K562 (cell line): ENCODE data around the gene HDAC3. TPM values are rescaled to one million over a fixed set of nuclear protein-coding genes. Genes with fewer than 3 reads are reported as not detected.

Source experiments
- BRD9 ChIP-seq: fragments of 450-650 bp; IDR thresholded peaks from 2 replicates; pipeline ENCODE4 v1.6.1; 2018; ENCODE audit warnings: low read depth; ENCODE audit not compliant: partially characterized antibody
- CHD1 ChIP-seq: fragments of 200-600 bp; sonication (generic); IDR thresholded peaks from one replicate; pipeline ENCODE4 v1.6.1; 2012; ENCODE audit warnings: mild to moderate bottlenecking, moderate library complexity, low read length, inconsistent platforms
- COPS2 ChIP-seq: fragments of 450-650 bp; conservative IDR thresholded peaks from 2 replicates; pipeline ENCODE4 v1.6.1; 2016; ENCODE audit warnings: mild to moderate bottlenecking, moderate library complexity
- EZH2 ChIP-seq: IDR thresholded peaks from 2 replicates; pipeline ENCODE4 v1.6.1; 2012; ENCODE audit warnings: low read depth, mild to moderate bottlenecking, inconsistent platforms, low read length, borderline replicate concordance
- FOXJ2 ChIP-seq: fragments of 200-800 bp; sonication (Bioruptor generic); IDR thresholded peaks from 2 replicates; pipeline ENCODE4 v1.6.1; 2016; ENCODE audit warnings: missing genetic modification characterization, missing compliant biosample characterization
- IRF2 ChIP-seq: sonication (generic); formaldehyde crosslinking; IDR thresholded peaks from 2 replicates; pipeline ENCODE4 v1.8.1; 2022; ENCODE audit warnings: mild to moderate bottlenecking, missing genetic modification reagents
- MCM7 ChIP-seq, 2 experiments: fragments of 450-650 bp; IDR thresholded peaks; 2 replicates each; pipeline ENCODE4 v1.6.1; 2016 to 2018
- MYC ChIP-seq, 2 experiments: fragments of 250-450 bp in 1 of 2; sonication (Bioruptor Pico) in 1 of 2; IDR thresholded peaks; 2 replicates each; pipeline versions ENCODE4 v1.5.1 to v1.6.1; 2012 to 2021; ENCODE audit warnings: low read depth in 2 of 2, borderline replicate concordance in 1 of 2, improper control_type of control experiment in 1 of 2, low read length in 1 of 2, mild to moderate bottlenecking in 1 of 2, moderate library complexity in 1 of 2
- NBN ChIP-seq: fragments of 450-650 bp; IDR thresholded peaks from 2 replicates; pipeline ENCODE4 v1.6.1; 2016; ENCODE audit warnings: low read depth, mild to moderate bottlenecking
- NFIC ChIP-seq: fragments of 450-650 bp; IDR thresholded peaks from 2 replicates; pipeline ENCODE4 v1.6.1; 2017; ENCODE audit warnings: mild to moderate bottlenecking, inconsistent platforms
- NONO ChIP-seq, 2 experiments: fragments of 200-400 bp in 1 of 2; fragments of 450-650 bp in 1 of 2; formaldehyde crosslinking in 1 of 2; IDR thresholded peaks; 2 replicates each; pipeline ENCODE4 v1.6.1; 2017; ENCODE audit warnings: low read depth in 2 of 2, mild to moderate bottlenecking in 2 of 2, moderate library complexity in 2 of 2, low read length in 1 of 2
- RBFOX2 ChIP-seq: fragments of 200-400 bp; formaldehyde crosslinking; IDR thresholded peaks from 2 replicates; pipeline ENCODE4 v1.6.1; 2017; ENCODE audit warnings: low read depth, mild to moderate bottlenecking, low read length, moderate library complexity
- RCOR1 ChIP-seq, 2 experiments: IDR thresholded peaks; 2 replicates each; pipeline ENCODE4 v1.6.1; 2012; ENCODE audit warnings: low read depth in 2 of 2, low read length in 2 of 2, borderline replicate concordance in 1 of 2, improper control_type of control experiment in 1 of 2
- SMAD3 ChIP-seq: fragments of 450-650 bp; formaldehyde crosslinking; conservative IDR thresholded peaks from 2 replicates; pipeline ENCODE4 v1.4.0; 2020; ENCODE audit warnings: mild to moderate bottlenecking
- TCF3 ChIP-seq: sonication (generic); formaldehyde crosslinking; IDR thresholded peaks from 2 replicates; pipeline ENCODE4 v1.4.0; 2020; ENCODE audit warnings: mild to moderate bottlenecking, missing genetic modification reagents
- XRCC3 ChIP-seq: fragments of 450-650 bp; IDR thresholded peaks from 2 replicates; pipeline ENCODE4 v1.6.1; 2017; ENCODE audit warnings: mild to moderate bottlenecking, moderate library complexity
- ZNF134 ChIP-seq: fragments of 250-450 bp; sonication (Bioruptor Pico); conservative IDR thresholded peaks from 2 replicates; pipeline ENCODE4 v1.4.0; 2020
- ZNF146 ChIP-seq: IDR thresholded peaks from one replicate; pipeline ENCODE4 v1.6.1; 2018; ENCODE audit warnings: missing compliant biosample characterization; ENCODE audit not compliant: unreplicated experiment
- ZNF282 ChIP-seq: sonication (generic); formaldehyde crosslinking; IDR thresholded peaks from 2 replicates; pipeline ENCODE4 v1.8.1; 2023; ENCODE audit warnings: missing genetic modification reagents
- ZNF668 ChIP-seq: fragments of 250-450 bp; sonication (Bioruptor Pico); IDR thresholded peaks from 2 replicates; pipeline ENCODE4 v1.8.0; 2022; ENCODE audit warnings: mild to moderate bottlenecking, inconsistent platforms
- polyA plus RNA-seq, 8 experiments: library from polyadenylated mRNA; depleted of rRNA in 4 of 8; stranded (reverse) in 5 of 8; unstranded in 3 of 8; fragments of >200 nt; fragmentation: Nextera tagmentation in 2 of 8; fragmentation: Illumina TruSeq in 1 of 8; extraction: Ambion mirVana in 2 of 8; extraction: Trizol in 1 of 8; gene quantifications; 2 replicates each; pipeline versions ENCODE4 v1.2.1 to v1.2.3, GENCODE V29; 2011 to 2014; ENCODE audit warnings: inconsistent platforms in 1 of 8, missing spikeins in 1 of 8
- total RNA-seq, 7 experiments: library from RNA; depleted of rRNA in 6 of 7; stranded (reverse); fragments of >200 nt in 6 of 7; fragmentation: Illumina TruSeq in 2 of 7; extraction: Trizol in 2 of 7; gene quantifications; 2 replicates each; pipeline versions ENCODE4 v1.2.1 to v1.2.3, GENCODE V29; 2011 to 2021; ENCODE audit warnings: low replicate concordance in 1 of 7
- TF ChIP-seq, protein P1 (sequence below): fragments of 250-450 bp; sonication (Bioruptor Pico); IDR thresholded peaks from 2 replicates; pipeline ENCODE4 v1.5.0; 2020; ENCODE audit warnings: mild to moderate bottlenecking
- TF ChIP-seq, protein P2 (sequence below), 3 experiments: IDR thresholded peaks in 2 of 3; conservative IDR thresholded peaks in 1 of 3; 2 replicates each; pipeline ENCODE4 v1.5.1; 2011 to 2012; ENCODE audit warnings: low read length in 3 of 3, mild to moderate bottlenecking in 3 of 3, control low read depth in 2 of 3, improper control_type of control experiment in 1 of 3, inconsistent platforms in 1 of 3, low read depth in 1 of 3, mixed read lengths in 1 of 3, moderate library complexity in 1 of 3; ENCODE audit not compliant: insufficient read depth in 2 of 3
- TF ChIP-seq, protein P3 (sequence below): fragments of 250-450 bp; sonication (Bioruptor Pico); IDR thresholded peaks from 2 replicates; pipeline ENCODE4 v1.8.0; 2022; ENCODE audit warnings: moderate library complexity, mild to moderate bottlenecking, inconsistent platforms
- TF ChIP-seq, protein P4 (sequence below): sonication (generic); formaldehyde crosslinking; IDR thresholded peaks from 2 replicates; pipeline ENCODE4 v1.8.1; 2023; ENCODE audit warnings: mild to moderate bottlenecking, missing genetic modification reagents

HDAC3 gene
- total and polyA plus RNA-seq, 9 of the 15 experiments (the other 6 are each of a cell fraction or from before 2014, with no cell fraction given): 89.7 to 191 (median 119) TPM

DNA sequence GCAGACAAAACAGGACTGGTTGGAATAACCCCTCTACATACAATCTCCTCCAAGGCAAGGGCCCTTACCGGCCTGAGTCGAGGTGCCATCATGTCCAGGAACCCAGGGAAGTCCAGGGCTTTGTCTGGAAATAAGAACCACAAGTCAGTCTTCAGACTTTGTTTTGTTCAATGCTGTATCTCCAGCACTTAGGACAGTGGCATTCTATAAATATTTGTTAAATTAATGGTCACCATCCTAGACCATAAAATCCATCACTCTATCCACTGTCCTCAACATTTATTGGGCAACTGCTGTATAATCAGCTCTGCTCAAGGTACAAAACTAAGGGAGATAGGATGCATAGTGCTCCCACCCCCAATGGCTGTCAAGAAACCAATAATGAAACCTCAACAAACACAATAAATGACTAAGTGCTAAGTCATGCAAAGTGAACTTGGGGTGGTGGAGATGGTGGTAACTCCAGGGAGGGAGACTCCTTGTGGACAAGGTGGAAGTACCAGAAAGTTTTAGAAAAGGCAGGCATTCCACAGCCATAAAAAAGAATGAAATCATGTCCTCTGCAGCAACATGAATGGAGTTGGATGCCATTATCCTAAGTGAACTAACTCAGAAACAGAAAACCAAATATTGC, 5.1 kb upstream of the HDAC3 start (continued):
- TF ChIP-seq, protein P1, sequence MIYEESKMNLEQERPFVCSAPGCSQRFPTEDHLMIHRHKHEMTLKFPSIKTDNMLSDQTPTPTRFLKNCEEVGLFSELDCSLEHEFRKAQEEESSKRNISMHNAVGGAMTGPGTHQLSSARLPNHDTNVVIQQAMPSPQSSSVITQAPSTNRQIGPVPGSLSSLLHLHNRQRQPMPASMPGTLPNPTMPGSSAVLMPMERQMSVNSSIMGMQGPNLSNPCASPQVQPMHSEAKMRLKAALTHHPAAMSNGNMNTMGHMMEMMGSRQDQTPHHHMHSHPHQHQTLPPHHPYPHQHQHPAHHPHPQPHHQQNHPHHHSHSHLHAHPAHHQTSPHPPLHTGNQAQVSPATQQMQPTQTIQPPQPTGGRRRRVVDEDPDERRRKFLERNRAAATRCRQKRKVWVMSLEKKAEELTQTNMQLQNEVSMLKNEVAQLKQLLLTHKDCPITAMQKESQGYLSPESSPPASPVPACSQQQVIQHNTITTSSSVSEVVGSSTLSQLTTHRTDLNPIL: no peak
- TF ChIP-seq MCM7 (IDR thresholded peaks at IDR 0.05) (no peak), ZNF282 (no peak), MYC (IDR thresholded peaks at IDR 0.05; ENCODE audit: low read depth, low read length) (0 out of 2 replicates have a peak, but pooled peaks have one; percentile 19), MYC (CRISPR knock-in tag; IDR thresholded peaks at IDR 0.05; ENCODE audit: borderline replicate concordance, low read depth) (no peak), RCOR1 (IDR thresholded peaks at IDR 0.05; ENCODE audit: borderline replicate concordance in 1 of 2, low read depth in 2 of 2, low read length in 2 of 2) (peak in 1 of 2 experiments; percentile 39; a peak in 1 of 4 replicates), ZNF134 (CRISPR knock-in tag) (no peak), NFIC (no peak), FOXJ2 (no peak), NONO (IDR thresholded peaks at IDR 0.05; ENCODE audit: low read depth in 2 of 2, low read length in 1 of 2) (no peak), ZNF146 (CRISPR knock-in tag) (no peak), EZH2 (no peak), CHD1 (no peak), ZNF668 (CRISPR knock-in tag) (no peak), NBN (0 out of 2 replicates have a peak, but pooled peaks have one; percentile 49), IRF2 (no peak), RBFOX2 (no peak), BRD9 (no peak), COPS2 (no peak), XRCC3 (no peak), SMAD3 (CRISPR knock-in tag) (no peak), TCF3 (CRISPR knock-in tag) (peak; percentile 18; the same call in 1 of the 2 replicates)
- TF ChIP-seq, protein P2, sequence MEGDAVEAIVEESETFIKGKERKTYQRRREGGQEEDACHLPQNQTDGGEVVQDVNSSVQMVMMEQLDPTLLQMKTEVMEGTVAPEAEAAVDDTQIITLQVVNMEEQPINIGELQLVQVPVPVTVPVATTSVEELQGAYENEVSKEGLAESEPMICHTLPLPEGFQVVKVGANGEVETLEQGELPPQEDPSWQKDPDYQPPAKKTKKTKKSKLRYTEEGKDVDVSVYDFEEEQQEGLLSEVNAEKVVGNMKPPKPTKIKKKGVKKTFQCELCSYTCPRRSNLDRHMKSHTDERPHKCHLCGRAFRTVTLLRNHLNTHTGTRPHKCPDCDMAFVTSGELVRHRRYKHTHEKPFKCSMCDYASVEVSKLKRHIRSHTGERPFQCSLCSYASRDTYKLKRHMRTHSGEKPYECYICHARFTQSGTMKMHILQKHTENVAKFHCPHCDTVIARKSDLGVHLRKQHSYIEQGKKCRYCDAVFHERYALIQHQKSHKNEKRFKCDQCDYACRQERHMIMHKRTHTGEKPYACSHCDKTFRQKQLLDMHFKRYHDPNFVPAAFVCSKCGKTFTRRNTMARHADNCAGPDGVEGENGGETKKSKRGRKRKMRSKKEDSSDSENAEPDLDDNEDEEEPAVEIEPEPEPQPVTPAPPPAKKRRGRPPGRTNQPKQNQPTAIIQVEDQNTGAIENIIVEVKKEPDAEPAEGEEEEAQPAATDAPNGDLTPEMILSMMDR (IDR thresholded peaks at IDR 0.05 in 2 of 3, conservative IDR thresholded peaks at IDR 0.05 in 1 of 3; ENCODE audit: insufficient read depth in 2 of 3, low read depth in 1 of 3, low read length in 3 of 3): peak; percentile 48 to 68 (median 49); a peak in 5 of 6 replicates
- TF ChIP-seq, protein P3, sequence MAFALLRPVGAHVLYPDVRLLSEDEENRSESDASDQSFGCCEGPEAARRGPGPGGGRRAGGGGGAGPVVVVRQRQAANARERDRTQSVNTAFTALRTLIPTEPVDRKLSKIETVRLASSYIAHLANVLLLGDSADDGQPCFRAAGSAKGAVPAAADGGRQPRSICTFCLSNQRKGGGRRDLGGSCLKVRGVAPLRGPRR (CRISPR knock-in tag): no peak
- TF ChIP-seq, protein P4, sequence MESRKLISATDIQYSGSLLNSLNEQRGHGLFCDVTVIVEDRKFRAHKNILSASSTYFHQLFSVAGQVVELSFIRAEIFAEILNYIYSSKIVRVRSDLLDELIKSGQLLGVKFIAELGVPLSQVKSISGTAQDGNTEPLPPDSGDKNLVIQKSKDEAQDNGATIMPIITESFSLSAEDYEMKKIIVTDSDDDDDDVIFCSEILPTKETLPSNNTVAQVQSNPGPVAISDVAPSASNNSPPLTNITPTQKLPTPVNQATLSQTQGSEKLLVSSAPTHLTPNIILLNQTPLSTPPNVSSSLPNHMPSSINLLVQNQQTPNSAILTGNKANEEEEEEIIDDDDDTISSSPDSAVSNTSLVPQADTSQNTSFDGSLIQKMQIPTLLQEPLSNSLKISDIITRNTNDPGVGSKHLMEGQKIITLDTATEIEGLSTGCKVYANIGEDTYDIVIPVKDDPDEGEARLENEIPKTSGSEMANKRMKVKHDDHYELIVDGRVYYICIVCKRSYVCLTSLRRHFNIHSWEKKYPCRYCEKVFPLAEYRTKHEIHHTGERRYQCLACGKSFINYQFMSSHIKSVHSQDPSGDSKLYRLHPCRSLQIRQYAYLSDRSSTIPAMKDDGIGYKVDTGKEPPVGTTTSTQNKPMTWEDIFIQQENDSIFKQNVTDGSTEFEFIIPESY (CRISPR knock-in tag): no peak
